Measurements from ENCODE around the gene UBE2O.

UBE2O gene

GRCh38 chr17:76462556-76463290 lies 9.8 kb upstream of the UBE2O start:
- DNase-seq, result no peak

DNA sequence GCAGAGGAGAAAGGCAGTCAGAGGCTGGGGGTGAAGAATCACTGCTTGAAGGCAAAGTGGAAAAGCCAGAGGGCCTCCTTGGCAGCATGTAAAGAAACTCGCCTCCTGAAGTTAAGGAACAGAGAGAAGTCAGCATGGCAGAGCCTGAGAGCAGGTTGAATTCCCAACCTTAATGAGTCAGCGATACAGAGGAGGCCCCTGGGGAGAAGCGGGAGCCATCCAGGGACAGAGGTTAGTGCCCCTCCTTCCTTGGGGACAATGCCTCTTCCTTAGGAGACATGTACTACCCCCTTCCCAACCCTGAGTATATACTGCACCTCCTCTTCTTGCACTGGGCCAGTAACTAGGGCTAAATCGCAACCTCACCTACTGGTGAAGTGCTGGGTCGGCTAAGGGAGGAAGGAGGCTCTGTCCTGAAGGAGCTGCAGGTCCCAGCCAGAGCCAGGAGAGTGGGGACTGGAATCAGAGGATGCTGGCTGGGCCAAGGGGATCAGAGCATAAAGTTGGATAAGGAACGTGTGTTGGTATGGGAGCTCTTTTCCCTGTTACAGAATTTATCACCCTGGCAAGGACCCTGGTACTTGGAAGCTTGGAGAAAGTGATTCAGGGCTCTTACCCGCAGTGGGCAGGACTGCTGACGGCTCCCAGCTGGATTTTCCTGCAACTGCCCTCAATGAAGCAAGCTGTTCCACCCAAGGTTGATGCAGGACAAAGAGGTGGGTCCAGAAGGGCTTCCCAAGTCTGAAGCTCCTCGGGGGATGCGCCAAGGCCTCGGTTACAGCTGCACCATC lies 9.0 kb upstream of the UBE2O start:
- no peak for DNase-seq

- DNase-seq, result no peak
Observed at GRCh38 chr17:76459674-76460073, 6.7 kb upstream of the UBE2O start.

GRCh38 chr17:76458580-76459490 lies 5.9 kb upstream of the UBE2O start:
- no peak for DNase-seq

DNA sequence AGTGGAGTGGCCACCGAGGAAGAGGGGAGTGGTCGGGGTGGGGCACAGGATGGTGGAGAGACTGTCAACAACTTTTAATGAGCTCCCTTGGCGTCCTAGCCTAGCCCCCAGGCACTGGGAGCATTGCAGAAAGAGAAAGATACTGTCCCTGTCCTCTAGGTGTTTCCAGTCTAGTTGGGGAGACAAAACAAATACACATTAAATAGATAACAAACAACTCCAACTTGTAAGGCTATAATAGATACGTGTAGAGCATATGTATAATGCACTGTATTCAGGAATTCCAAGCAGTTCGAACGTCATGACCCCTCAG lies 435 bp upstream of the UBE2O start:
- no peak for DNase-seq

DNA sequence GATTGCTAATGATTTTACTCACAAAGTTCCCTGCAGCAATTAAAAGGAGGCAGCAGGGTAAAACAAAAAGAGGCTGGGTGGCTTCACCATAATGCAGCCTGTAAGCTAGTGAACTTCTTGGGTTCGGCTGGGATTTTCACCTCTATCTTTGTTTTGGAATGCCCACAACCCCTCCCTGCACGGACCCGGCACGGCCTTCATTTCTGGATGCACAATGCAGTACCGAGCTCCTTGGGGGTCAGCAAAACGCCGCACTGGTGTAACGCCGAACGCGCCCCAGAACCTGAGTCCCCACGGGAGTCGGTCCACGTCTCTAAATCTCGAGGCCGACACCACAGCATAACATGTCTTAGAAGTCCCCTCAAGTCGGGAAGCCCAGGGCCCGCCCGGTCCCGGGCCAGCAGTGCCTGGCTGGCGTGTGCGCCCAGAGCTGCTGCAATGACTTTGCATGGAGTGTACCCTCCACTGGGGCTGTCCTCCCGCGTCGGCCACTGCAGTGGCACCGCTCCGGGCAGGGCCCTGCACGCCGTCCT lies 759 bp downstream of the UBE2O start:
- no peak for DNase-seq

- no peak for DNase-seq
Observed at GRCh38 chr17:76451506-76451905, 1.4 kb downstream of the UBE2O start.

DNA sequence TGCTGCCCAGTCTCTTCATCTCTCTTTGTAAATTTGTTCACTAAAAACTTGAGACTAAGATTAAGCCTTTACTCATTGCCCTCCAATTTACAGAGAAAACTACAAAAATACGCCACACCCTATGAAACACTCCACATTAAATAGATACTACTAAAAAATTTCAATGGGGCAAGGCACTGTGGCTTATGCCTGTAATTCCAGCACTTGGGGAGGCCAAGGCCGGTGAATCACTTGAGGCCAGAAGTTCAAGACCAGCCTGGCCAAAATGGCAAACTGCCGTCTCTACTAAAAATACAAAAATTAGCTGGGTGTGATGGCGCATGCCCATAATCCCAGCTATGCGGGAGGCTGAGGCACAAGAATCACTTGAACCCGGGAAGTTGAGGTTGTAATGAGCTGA lies 3.8 kb downstream of the UBE2O start:
- DNase-seq, result no peak

- DNase-seq, result no peak
Observed at GRCh38 chr17:76447931-76448652, 4.9 kb downstream of the UBE2O start.

DNA sequence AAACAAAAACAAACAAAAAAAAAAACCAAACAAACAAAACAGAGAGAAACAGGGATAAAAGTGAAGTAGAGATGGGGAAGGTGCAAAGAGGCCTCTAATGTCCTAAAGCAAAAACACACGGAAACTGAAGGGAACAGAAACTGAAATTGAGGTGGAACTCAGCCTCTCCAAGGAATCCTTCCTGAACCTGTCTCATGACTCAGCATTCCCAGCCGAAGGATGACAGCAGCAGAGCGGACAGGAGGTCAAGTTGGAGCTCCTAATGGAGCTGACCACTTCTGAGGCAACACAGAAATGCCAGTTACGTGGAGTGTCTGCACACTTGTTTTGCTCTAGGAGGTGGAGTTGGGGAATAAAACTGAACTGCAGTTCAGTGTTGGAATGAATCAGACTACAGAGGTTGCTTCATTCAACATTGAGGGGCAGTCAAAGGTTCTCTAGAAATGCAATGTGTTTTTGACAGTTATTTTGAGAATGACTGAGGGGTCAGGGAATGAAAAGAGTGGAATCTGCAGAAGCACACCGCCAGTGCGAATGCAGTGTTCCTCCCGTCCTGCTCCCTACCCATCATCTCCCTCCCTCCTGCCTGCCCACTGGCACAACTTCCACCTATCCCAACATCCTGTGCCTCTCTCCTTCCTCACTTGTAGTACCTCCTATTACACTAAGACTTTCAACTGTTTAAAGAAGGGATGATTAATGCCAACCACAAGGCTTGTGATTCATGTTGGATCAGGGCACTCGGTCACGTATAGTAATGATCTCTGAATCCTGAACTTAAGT lies 6.3 kb downstream of the UBE2O start:
- DNase-seq, result no peak

GRCh38 chr17:76445697-76446448 lies 7.1 kb downstream of the UBE2O start:
- DNase-seq, result no peak

DNA sequence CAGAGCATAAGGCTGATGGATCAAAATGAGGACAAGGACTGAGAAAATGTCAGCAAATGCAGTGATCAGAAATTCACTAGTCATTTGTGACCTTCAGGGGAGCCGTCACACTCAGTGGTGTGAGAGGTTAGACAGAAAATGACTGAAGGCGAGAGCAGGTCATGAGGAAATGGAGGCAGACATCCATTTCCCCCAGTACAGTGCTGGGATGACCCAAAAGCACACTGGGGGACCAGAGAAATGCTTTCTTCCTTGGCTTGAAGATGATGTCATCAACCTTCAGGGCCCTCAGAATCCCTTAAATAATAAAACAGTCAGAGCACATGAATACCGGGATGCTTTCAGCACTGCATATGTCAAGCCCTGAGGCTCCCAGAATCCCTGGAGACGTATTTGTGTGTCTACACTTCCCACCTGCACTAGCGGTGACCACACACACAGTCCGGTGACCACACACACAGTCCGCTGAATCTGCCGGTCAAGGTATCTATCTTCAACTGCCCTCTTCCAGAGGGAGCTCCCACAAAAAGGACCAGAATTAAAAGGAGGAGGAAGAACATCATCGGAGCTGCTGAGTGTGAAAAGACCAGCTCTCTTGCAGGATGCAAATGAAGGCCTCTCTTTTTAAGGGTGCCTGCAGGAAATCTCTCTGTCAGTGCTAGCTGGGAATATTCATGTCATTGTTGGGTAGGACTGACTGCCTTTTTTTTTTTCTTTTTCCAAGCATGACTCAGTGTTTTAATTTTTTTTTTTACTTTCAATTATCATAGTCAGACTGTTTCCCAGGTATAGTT lies 8.2 kb downstream of the UBE2O start:
- DNase-seq, result no peak

DNA sequence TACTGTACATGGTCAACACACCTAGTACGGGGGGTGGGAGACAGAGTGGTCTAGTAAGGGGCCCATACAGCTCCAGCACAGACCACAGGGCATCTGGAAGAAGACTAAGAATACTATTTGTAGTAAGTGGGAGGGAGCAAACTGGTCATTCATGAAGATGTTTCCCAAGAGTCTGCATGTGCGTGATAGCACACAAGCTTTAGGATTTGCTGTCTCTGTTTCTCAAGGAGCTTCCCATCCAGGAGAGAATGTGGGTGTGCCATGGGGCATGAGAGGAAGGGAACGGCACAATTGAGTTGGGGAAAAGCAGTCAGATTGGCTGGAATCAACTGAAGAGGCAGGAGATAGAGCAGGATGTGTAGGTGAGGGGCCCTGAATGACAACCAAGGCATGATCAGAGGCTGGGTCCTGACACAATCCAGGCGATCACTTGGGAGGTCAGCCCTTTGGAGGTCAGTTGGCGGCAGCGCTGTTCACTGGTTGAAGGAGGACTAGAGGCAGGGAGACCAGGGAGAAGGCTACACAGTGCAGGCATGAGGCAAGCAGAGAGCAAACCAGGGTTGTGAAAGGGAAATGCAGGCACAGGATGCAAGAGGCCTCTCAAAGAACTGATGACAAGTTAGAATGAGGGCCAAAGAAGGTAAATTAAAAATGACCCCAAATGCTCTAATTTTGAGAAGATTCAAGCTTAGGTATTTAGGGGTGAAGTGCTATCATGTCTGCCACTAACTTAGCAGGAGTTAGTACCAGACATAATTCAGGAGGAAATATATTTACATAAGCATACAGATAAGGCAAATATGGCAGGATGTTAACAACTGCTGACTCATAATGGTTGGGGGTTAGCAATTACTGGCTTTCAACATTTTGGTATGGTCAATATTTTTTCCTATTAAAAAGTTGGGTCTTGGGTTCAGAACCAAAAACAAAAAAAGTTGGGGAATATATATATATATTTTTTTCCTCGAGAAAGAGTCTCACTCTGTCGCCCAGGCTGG lies 10.3 kb downstream of the UBE2O start:
- no peak for DNase-seq

GRCh38 chr17:76441686-76442340 lies 11.1 kb downstream of the UBE2O start:
- no peak for DNase-seq

GRCh38 chr17:76440751-76441362 lies 12.1 kb downstream of the UBE2O start:
- DNase-seq, result no peak

- DNase-seq, result no peak
Observed at GRCh38 chr17:76439314-76439928, 13.5 kb downstream of the UBE2O start.

- no peak for DNase-seq
Observed at GRCh38 chr17:76438906-76439305, 14.0 kb downstream of the UBE2O start.

Measured in activated naive CD4-positive, alpha-beta T cell (primary cell).